HepG2 (cell line): Measurements from ENCODE around the gene TFG. TPM values are rescaled to one million over a fixed set of nuclear protein-coding genes. Genes with fewer than 3 reads are reported as not detected.

Source experiments
- ATAC-seq: fragments of 200-7000 bp; cut with Tn5 transposase; 3 replicates; pipeline ENCODE4 v1.9.1; 2020; ENCODE audit warnings: mild to moderate bottlenecking, moderate library complexity
- BruUV-seq: library from RNA; stranded (reverse); fragments of 400-500 nt; replicated peaks from 2 replicates; lab custom pipeline; 2021; lab: Mats Ljungman, UMichigan
- CTCF ChIA-PET: fragments of 300-600 bp; formaldehyde crosslinking; extraction: SDS; loops from one replicate; lab custom pipeline; 2021; ENCODE audit warnings: low total read pairs, inconsistent platforms, low intra/inter-chr PET ratio; lab: Yijun Ruan, JAX
- POLR2A ChIA-PET: fragments of 350-600 bp; sonication (Branson Sonifier 250); formaldehyde crosslinking; loops from one replicate; lab custom pipeline; 2020; ENCODE audit warnings: antibody characterized with exemption, inconsistent platforms; lab: Yijun Ruan, JAX
- DNase-seq: peaks from one replicate; pipeline ENCODE4 v3.0.0-alpha.2; 2015; ENCODE audit warnings: low spot score
- FAIRE-seq: peaks from 3 replicates; lab custom pipeline; 2011; peaks lifted over from hg19 to GRCh38; lab: Jason Lieb, UNC
- H2AFZ ChIP-seq: one replicate; pipeline ENCODE4 v1.6.1; 2011; ENCODE audit warnings: low read length, inconsistent platforms
- H3K27ac ChIP-seq: fragments of 300-600 bp; 3 replicates; pipeline ENCODE4 v1.8.0; 2011; ENCODE audit warnings: mixed run types, mild to moderate bottlenecking, mixed read lengths, low read length, inconsistent platforms; ENCODE audit not compliant: insufficient read depth; ENCODE audit errors: extremely low read length
- H3K27me3 ChIP-seq, 2 experiments: fragments of 200-600 bp in 1 of 2; 2 replicates in 1 of 2; 3 replicates in 1 of 2; pipeline versions ENCODE4 v1.6.0 to v1.8.0; 2011; ENCODE audit warnings: low read length in 2 of 2, mild to moderate bottlenecking in 2 of 2, moderate library complexity in 2 of 2, inconsistent platforms in 1 of 2; ENCODE audit not compliant: insufficient read depth in 2 of 2, control insufficient read depth in 1 of 2
- H3K36me3 ChIP-seq, 2 experiments: fragments of 200-600 bp in 1 of 2; replicated peaks in 1 of 2; 2 replicates in 1 of 2; 3 replicates in 1 of 2; pipeline versions ENCODE4 v1.5.1 to v1.8.0; 2011; ENCODE audit warnings: low read length in 2 of 2, inconsistent platforms in 1 of 2; ENCODE audit not compliant: insufficient read depth in 2 of 2, control insufficient read depth in 1 of 2
- H3K4me1 ChIP-seq: 2 replicates; pipeline ENCODE4 v1.5.1; 2012; ENCODE audit warnings: low read length, inconsistent platforms; ENCODE audit not compliant: insufficient read depth
- H3K4me2 ChIP-seq: 2 replicates; pipeline ENCODE4 v1.6.0; 2011; ENCODE audit warnings: low read depth, low read length, inconsistent platforms
- H3K4me3 ChIP-seq, 3 experiments: fragments of 200-600 bp in 1 of 3; sonication (generic), shearing (Covaris generic) in 1 of 3; replicated peaks in 1 of 3; 2 replicates each; pipeline ENCODE4 v1.5.1; 2011 to 2016; ENCODE audit warnings: low read length in 3 of 3, inconsistent platforms in 2 of 3, low read depth in 2 of 3, mild to moderate bottlenecking in 2 of 3, control low read depth in 1 of 3, mixed read lengths in 1 of 3; ENCODE audit not compliant: insufficient read depth in 1 of 3
- H3K79me2 ChIP-seq: one replicate; pipeline ENCODE4 v1.6.1; 2011; ENCODE audit warnings: low read length, inconsistent platforms; ENCODE audit not compliant: insufficient read depth
- H3K9ac ChIP-seq: 2 replicates; pipeline ENCODE4 v1.6.0; 2011; ENCODE audit warnings: mild to moderate bottlenecking, low read depth, low read length, inconsistent platforms; ENCODE audit not compliant: insufficient read depth
- H3K9me3 ChIP-seq: 2 replicates; pipeline ENCODE4 v1.5.1; 2012; ENCODE audit warnings: mild to moderate bottlenecking, low read length
- H4K20me1 ChIP-seq: 2 replicates; pipeline ENCODE4 v1.6.0; 2011; ENCODE audit warnings: inconsistent platforms, mild to moderate bottlenecking, low read length, moderate library complexity; ENCODE audit not compliant: insufficient read depth
- CAMTA2 ChIP-seq: sonication (generic); formaldehyde crosslinking; IDR thresholded peaks from 2 replicates; pipeline ENCODE4 v1.4.0; 2020; ENCODE audit warnings: mild to moderate bottlenecking, missing genetic modification reagents, borderline replicate concordance
- CTCF ChIP-seq: sonication (generic); formaldehyde crosslinking; IDR thresholded peaks from 2 replicates; pipeline ENCODE4 v1.5.0; 2020; ENCODE audit warnings: mild to moderate bottlenecking, missing genetic modification reagents, moderate library complexity
- EEA1 ChIP-seq: sonication (generic); formaldehyde crosslinking; IDR thresholded peaks from 2 replicates; pipeline ENCODE4 v1.5.1; 2020; ENCODE audit warnings: mild to moderate bottlenecking, missing genetic modification reagents, borderline replicate concordance
- HNRNPK ChIP-seq: fragments of 200-400 bp; formaldehyde crosslinking; IDR thresholded peaks from 2 replicates; pipeline ENCODE4 v1.6.1; 2018; ENCODE audit warnings: low read length, low read depth, moderate library complexity, mild to moderate bottlenecking; ENCODE audit not compliant: poor library complexity, severe bottlenecking
- HOXA5 ChIP-seq: sonication (generic); formaldehyde crosslinking; IDR thresholded peaks from 2 replicates; pipeline ENCODE4 v1.4.0; 2020; ENCODE audit warnings: missing genetic modification reagents
- MEIS1 ChIP-seq: sonication (generic); formaldehyde crosslinking; IDR thresholded peaks from 2 replicates; pipeline ENCODE4 v1.9.0; 2021; ENCODE audit warnings: mild to moderate bottlenecking, missing genetic modification reagents, moderate library complexity, borderline replicate concordance
- PCBP1 ChIP-seq: fragments of 200-400 bp; formaldehyde crosslinking; IDR thresholded peaks from 2 replicates; pipeline ENCODE4 v1.6.1; 2017; ENCODE audit warnings: mild to moderate bottlenecking, low read depth, low read length, borderline replicate concordance
- PRPF4 ChIP-seq: fragments of 200-400 bp; formaldehyde crosslinking; IDR thresholded peaks from 2 replicates; pipeline ENCODE4 v1.6.1; 2016; ENCODE audit warnings: low read length, low read depth; ENCODE audit not compliant: poor library complexity, severe bottlenecking
- REST ChIP-seq, 2 experiments: IDR thresholded peaks; 2 replicates each; pipeline ENCODE4 v1.6.1; 2011 to 2012; ENCODE audit warnings: low read length in 2 of 2, borderline replicate concordance in 1 of 2, low read depth in 1 of 2, mild to moderate bottlenecking in 1 of 2, moderate library complexity in 1 of 2
- SRSF4 ChIP-seq: fragments of 200-400 bp; formaldehyde crosslinking; IDR thresholded peaks from one replicate; pipeline ENCODE4 v1.6.1; 2018; ENCODE audit warnings: mild to moderate bottlenecking, low read depth, low read length, moderate library complexity; ENCODE audit not compliant: poor library complexity, severe bottlenecking
- TOPORS ChIP-seq: sonication (generic); formaldehyde crosslinking; IDR thresholded peaks from 2 replicates; pipeline ENCODE4 v1.8.0; 2023; ENCODE audit warnings: mild to moderate bottlenecking, missing genetic modification reagents
- ZBTB20 ChIP-seq: sonication (generic); formaldehyde crosslinking; IDR thresholded peaks from 2 replicates; pipeline ENCODE4 v1.8.1; 2023; ENCODE audit warnings: missing genetic modification reagents, low read depth, mild to moderate bottlenecking, borderline replicate concordance
- ZBTB26 ChIP-seq: IDR thresholded peaks from 2 replicates; pipeline ENCODE4 v1.6.1; 2016; ENCODE audit warnings: missing compliant biosample characterization, missing genetic modification reagents, borderline replicate concordance
- ZBTB42 ChIP-seq: sonication (generic); formaldehyde crosslinking; IDR thresholded peaks from 2 replicates; pipeline ENCODE4 v1.5.0; 2020; ENCODE audit warnings: mild to moderate bottlenecking, missing genetic modification reagents
- ZNF24 ChIP-seq: fragments of 450-650 bp; IDR thresholded peaks from 2 replicates; pipeline ENCODE4 v1.6.1; 2017; ENCODE audit warnings: antibody characterized with exemption, mild to moderate bottlenecking
- WGBS: methylation state at CpG from one replicate; pipeline ENCODE4 v1.1.6; 2017; ENCODE audit warnings: low lambda C conversion rate; 5-methylcytosine and 5-hydroxymethylcytosine counted together
- in situ Hi-C: cut with HindIII; loops from 2 replicates; pipeline ENCODE4 v1.10.0; 2017; ENCODE audit warnings: low pct_unique_long_range_greater_than_20kb; ENCODE audit not compliant: extremely low pct_ligation_motif_present
- intact Hi-C: fragments of 100-400 bp; cut with micrococcal nuclease; formaldehyde crosslinking; loops from one replicate; pipeline ENCODE4 v1.10.0; 2022; ENCODE audit not compliant: unreplicated experiment
- polyA plus RNA-seq, 8 experiments: library from polyadenylated mRNA; depleted of rRNA in 3 of 8; stranded (reverse) in 7 of 8; unstranded in 1 of 8; fragments of >200 nt; fragmentation: Illumina TruSeq in 4 of 8; extraction: Trizol in 4 of 8; gene quantifications; 2 replicates each; pipeline versions ENCODE4 v1.2.1 to v1.2.3, GENCODE V29; 2011 to 2016; ENCODE audit warnings: low read depth in 4 of 8, missing spikeins in 1 of 8, mixed read lengths in 1 of 8; ENCODE audit not compliant: insufficient read depth in 1 of 8
- total RNA-seq, 5 experiments: library from RNA; depleted of rRNA; stranded (reverse); fragments of >200 nt; fragmentation: Illumina TruSeq; extraction: Trizol; gene quantifications; 2 replicates each; pipeline ENCODE4 v1.2.3, GENCODE V29; 2016; ENCODE audit warnings: low read depth in 1 of 5

The TFG gene
- total and polyA plus RNA-seq, 2 of the 13 experiments (the other 11 are each of a cell fraction or from before 2014, with no cell fraction given): 53.6 to 71.7 TPM

GRCh38 chr3:100708644-100708988 is 678 bp upstream of the TFG start (continued):
- TF ChIP-seq MEIS1 (CRISPR knock-in tag) (no peak), CAMTA2 (CRISPR knock-in tag) (no peak)

- Histone ChIP-seq H4K20me1 (peaks cover 18% of the 10 kb centered on the region), H3K9ac (peak overlapping the region; percentile 88), H3K79me2 (peaks cover 49% of the 10 kb centered on the region), H3K4me2 (peak overlapping the region; percentile 70), H3K4me3 (peak overlapping the region; percentile 68 to 91 (median 82)), H3K27ac (peak overlapping the region; percentile 95), H3K27me3 (no peaks in the 10 kb centered on the region; a peak in 1 of 5 replicates), H3K4me1 (peaks cover 43% of the 10 kb centered on the region), H3K36me3 (peaks cover 1 to 16% of the 10 kb centered on the region in 2 experiments; a peak in 2 of 5 replicates), H2AFZ (no peak overlapping the region), H3K9me3 (no peaks in the 10 kb centered on the region)
- in situ Hi-C loops (loop anchor here (25.0 kb wide), 3 partner anchors 98 to 898 kb away; partner anchors contain the start of genes ADGRG7 and CMSS1), intact Hi-C loops (loop anchor here (1.0 to 10.0 kb wide), 3 partner anchors 108 to 895 kb away; partner anchors contain the start of gene CMSS1)
- CTCF ChIA-PET: no interaction called here
- POLR2A ChIA-PET: interaction anchor here (0.7 to 1.8 kb wide), 11 partner anchors 13 to 863 kb away, joined by 3 to 6 read pairs (median 4); partner anchors contain the start of genes LNP1, TBC1D23 and TOMM70
- DNase-seq (no peak), FAIRE-seq (no peak), ATAC-seq (peak; percentile 49)
- 5% methylated on average over 15 of the region's 23 CpGs for WGBS
- BruUV-seq: no TSS peak
- no peak for TF ChIP-seq SRSF4
- peak; percentile 86; the same call in 1 of the 2 replicates for TF ChIP-seq PCBP1
- peak; percentile 38 for TF ChIP-seq PRPF4
- 0 out of 2 replicates have a peak, but pooled peaks have one; percentile 5 for TF ChIP-seq HOXA5 (CRISPR knock-in tag)
- TF ChIP-seq HNRNPK: peak; percentile 95
- no peak for TF ChIP-seq ZNF24
- TF ChIP-seq ZBTB20 (CRISPR knock-in tag): no peak
- TF ChIP-seq ZBTB42 (CRISPR knock-in tag): 0 out of 2 replicates have a peak, but pooled peaks have one; percentile 34
- TF ChIP-seq REST (IDR thresholded peaks at IDR 0.05; ENCODE audit: borderline replicate concordance in 1 of 2, low read depth in 1 of 2, low read length in 2 of 2): 0 out of 4 replicates have a peak, but pooled peaks of 1 of the 2 experiments have one; percentile 18
- TF ChIP-seq TOPORS: peak; percentile 1; the same call in 1 of the 2 replicates
- peak; percentile 3; the same call in 1 of the 2 replicates for TF ChIP-seq EEA1 (CRISPR knock-in tag)
- TF ChIP-seq CTCF (CRISPR knock-in tag): peak; percentile 39
- TF ChIP-seq ZBTB26 (CRISPR knock-in tag): no peak
Measured at GRCh38 chr3:100709842-100710260, 557 bp downstream of the TFG start.
